Esophagus muscularis mucosa (tissue), 4 donors: ENCODE results near the gene DLX4. TPM values are rescaled to one million over a fixed set of nuclear protein-coding genes. Genes with fewer than 3 reads are reported as not detected.

Experiments
- DNase-seq: peaks from one replicate; pipeline ENCODE4 v3.0.0-alpha.2; 2017; ENCODE audit errors: extremely low spot score
- H3K27ac ChIP-seq, 4 donors: fragments of 200-600 bp; sonication (generic); replicated peaks in 1 of 4; 1 replicate in 3 of 4; 2 replicates in 1 of 4; pipeline ENCODE4 v1.5.1; 2016 to 2019; ENCODE audit warnings: mild to moderate bottlenecking in 1 of 4
- H3K27me3 ChIP-seq, 4 donors: fragments of 200-600 bp; sonication (generic); one replicate each; pipeline versions ENCODE4 v1.5.1 to v1.6.0; 2016 to 2019
- H3K36me3 ChIP-seq, 4 donors: fragments of 200-600 bp; sonication (generic); one replicate each; pipeline ENCODE4 v1.5.1; 2016 to 2019
- H3K4me1 ChIP-seq, 4 donors: fragments of 200-600 bp; sonication (generic); one replicate each; pipeline ENCODE4 v1.5.1; 2016 to 2019
- H3K4me3 ChIP-seq, 4 donors: fragments of 200-600 bp; sonication (generic); 1 replicate in 2 of 4; 2 replicates in 2 of 4; pipeline ENCODE4 v1.5.1; 2016 to 2019; ENCODE audit warnings: mild to moderate bottlenecking in 4 of 4, moderate library complexity in 1 of 4
- H3K9me3 ChIP-seq, 4 donors: fragments of 200-600 bp; sonication (generic); 1 replicate in 3 of 4; 2 replicates in 1 of 4; pipeline ENCODE4 v1.5.1; 2016 to 2019
- EP300 ChIP-seq: sonication (generic); formaldehyde crosslinking; IDR thresholded peaks from one replicate; pipeline ENCODE4 v1.6.1; 2017; ENCODE audit warnings: antibody characterized with exemption
- POLR2A ChIP-seq: fragments of 450-650 bp; IDR thresholded peaks from one replicate; pipeline ENCODE4 v1.6.1; 2017; ENCODE audit warnings: antibody characterized with exemption, moderate library complexity, mild to moderate bottlenecking, low read depth
- POLR2AphosphoS5 ChIP-seq, 2 donors: sonication (generic); formaldehyde crosslinking; IDR thresholded peaks; one replicate each; pipeline ENCODE4 v1.6.1; 2017; ENCODE audit warnings: antibody characterized with exemption in 2 of 2
- WGBS: methylation state at CpG from one replicate; pipeline ENCODE4 v1.1.5; 2018; 5-methylcytosine and 5-hydroxymethylcytosine counted together
- intact Hi-C: fragments of 100-400 bp; cut with DNase I; formaldehyde crosslinking; loops from one replicate; pipeline ENCODE4 v1.15.1; 2023
- total RNA-seq, 4 donors: library from RNA; depleted of rRNA; stranded (reverse); fragments of >200 nt; gene quantifications; one replicate each; pipeline versions ENCODE4 v1.1.0 to v1.2.1, GENCODE V29; 2016
- TF ChIP-seq, protein P1 (sequence below), 3 experiments: fragments of 200-600 bp in 2 of 3; fragments of 450-650 bp in 1 of 3; sonication (generic) in 2 of 3; IDR thresholded peaks; one replicate each; pipeline ENCODE4 v1.5.1; 2017 to 2019; ENCODE audit warnings: antibody characterized with exemption in 3 of 3, mild to moderate bottlenecking in 2 of 3, moderate library complexity in 1 of 3

DLX4 gene
- total RNA-seq, 4 donors from 2014 or later = not detected

DNA sequence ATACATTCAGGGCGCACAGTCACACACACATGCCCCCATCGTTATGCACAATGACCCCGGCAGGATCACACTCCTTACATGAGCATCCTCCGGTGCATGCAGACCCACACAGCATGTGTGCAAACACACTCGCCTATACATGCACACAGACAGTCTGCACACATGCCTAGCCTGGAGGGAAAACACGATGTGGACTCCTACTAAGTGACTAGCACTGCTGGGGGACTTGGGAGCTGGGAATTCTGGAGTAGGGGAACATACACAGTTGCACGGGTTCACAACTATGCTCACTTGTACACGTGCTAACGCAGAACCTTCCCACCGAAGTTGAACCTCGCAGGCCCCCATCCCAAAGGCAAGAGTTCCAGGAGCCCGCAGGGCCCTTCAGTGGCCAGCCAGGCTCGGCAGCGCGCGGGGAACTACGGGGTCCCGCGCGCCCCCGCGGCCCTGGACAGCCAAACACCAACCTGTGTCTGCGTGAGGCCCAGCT, 24.0 kb downstream of the DLX4 start:
- intact Hi-C loops = loop anchor here (10.0 kb wide), 1 partner anchor 418 kb away; the partner anchor contains the start of gene NXPH3
- Histone ChIP-seq H3K27me3 (peaks cover 2 to 100% (median 48%) of the 10 kb centered on the region in 4 donors), H3K4me1 (peaks cover 34 to 52% (median 43%) of the 10 kb centered on the region in 4 donors), H3K9me3 (no peaks in the 10 kb centered on the region), H3K36me3 (no peaks in the 10 kb centered on the region), H3K4me3 (peak overlapping the region; percentile 49 to 67 (median 58)), H3K27ac (peak overlapping the region in 1 of 4 donors; percentile 60)
- 78% methylated on average over 5 of the region's 23 CpGs for WGBS
- TF ChIP-seq POLR2AphosphoS5 (IDR thresholded peaks at IDR 0.05) (no peak), POLR2A (no peak), EP300 (no peak)
- TF ChIP-seq, protein P1, sequence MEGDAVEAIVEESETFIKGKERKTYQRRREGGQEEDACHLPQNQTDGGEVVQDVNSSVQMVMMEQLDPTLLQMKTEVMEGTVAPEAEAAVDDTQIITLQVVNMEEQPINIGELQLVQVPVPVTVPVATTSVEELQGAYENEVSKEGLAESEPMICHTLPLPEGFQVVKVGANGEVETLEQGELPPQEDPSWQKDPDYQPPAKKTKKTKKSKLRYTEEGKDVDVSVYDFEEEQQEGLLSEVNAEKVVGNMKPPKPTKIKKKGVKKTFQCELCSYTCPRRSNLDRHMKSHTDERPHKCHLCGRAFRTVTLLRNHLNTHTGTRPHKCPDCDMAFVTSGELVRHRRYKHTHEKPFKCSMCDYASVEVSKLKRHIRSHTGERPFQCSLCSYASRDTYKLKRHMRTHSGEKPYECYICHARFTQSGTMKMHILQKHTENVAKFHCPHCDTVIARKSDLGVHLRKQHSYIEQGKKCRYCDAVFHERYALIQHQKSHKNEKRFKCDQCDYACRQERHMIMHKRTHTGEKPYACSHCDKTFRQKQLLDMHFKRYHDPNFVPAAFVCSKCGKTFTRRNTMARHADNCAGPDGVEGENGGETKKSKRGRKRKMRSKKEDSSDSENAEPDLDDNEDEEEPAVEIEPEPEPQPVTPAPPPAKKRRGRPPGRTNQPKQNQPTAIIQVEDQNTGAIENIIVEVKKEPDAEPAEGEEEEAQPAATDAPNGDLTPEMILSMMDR (IDR thresholded peaks at IDR 0.05) = no peak
- DNase-seq = no peak

DNA sequence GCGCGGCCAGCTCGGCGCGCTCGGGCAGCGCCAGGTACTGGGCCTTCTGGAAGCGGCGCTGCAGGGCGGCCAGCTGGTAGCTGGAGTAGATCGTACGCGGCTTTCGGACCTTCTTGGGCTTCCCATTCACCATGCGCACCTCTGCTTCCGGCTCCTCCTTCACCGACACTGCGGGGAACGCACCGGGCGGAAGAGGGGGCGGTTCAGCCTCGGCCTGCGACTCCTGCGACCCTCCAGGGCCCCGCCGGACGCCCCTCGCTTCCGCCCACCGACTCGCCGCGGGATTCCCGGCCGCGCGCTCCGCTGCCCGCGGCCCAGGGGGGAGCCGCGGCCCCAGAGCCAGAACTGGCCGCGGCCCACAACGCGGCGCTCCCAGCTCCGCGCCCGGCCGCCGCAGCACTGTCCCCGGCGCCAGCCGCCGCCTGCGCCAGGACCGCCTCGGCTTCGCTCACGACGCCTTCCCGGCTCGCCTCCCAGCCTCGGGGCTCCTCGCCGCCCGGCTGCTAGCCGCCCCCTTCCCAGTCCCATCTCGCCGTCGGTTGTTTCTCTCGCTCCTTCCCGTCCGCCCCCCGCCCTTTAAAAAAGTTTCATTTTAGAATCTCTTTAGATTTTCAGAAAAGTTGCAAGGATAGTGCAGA, 24.6 kb downstream of the DLX4 start:
- intact Hi-C loops = loop anchor here (10.0 kb wide), 1 partner anchor 419 kb away; the partner anchor contains the start of gene NXPH3
- TF ChIP-seq, protein P1 (IDR thresholded peaks at IDR 0.05) = no peak
- no peak for TF ChIP-seq POLR2A
- TF ChIP-seq EP300 = no peak
- TF ChIP-seq POLR2AphosphoS5 (IDR thresholded peaks at IDR 0.05) = no peak
- Histone ChIP-seq H3K36me3 (no peaks in the 10 kb centered on the region), H3K4me1 (peaks cover 34 to 54% (median 41%) of the 10 kb centered on the region in 4 donors), H3K4me3 (peak overlapping the region; percentile 49 to 67 (median 58)), H3K27me3 (peaks cover 2 to 99% (median 48%) of the 10 kb centered on the region in 4 donors), H3K9me3 (no peaks in the 10 kb centered on the region), H3K27ac (peak overlapping the region in 1 of 4 donors; percentile 60)
- no peak for DNase-seq
- WGBS = under 1% methylated on average over 33 of the region's 77 CpGs

DNA sequence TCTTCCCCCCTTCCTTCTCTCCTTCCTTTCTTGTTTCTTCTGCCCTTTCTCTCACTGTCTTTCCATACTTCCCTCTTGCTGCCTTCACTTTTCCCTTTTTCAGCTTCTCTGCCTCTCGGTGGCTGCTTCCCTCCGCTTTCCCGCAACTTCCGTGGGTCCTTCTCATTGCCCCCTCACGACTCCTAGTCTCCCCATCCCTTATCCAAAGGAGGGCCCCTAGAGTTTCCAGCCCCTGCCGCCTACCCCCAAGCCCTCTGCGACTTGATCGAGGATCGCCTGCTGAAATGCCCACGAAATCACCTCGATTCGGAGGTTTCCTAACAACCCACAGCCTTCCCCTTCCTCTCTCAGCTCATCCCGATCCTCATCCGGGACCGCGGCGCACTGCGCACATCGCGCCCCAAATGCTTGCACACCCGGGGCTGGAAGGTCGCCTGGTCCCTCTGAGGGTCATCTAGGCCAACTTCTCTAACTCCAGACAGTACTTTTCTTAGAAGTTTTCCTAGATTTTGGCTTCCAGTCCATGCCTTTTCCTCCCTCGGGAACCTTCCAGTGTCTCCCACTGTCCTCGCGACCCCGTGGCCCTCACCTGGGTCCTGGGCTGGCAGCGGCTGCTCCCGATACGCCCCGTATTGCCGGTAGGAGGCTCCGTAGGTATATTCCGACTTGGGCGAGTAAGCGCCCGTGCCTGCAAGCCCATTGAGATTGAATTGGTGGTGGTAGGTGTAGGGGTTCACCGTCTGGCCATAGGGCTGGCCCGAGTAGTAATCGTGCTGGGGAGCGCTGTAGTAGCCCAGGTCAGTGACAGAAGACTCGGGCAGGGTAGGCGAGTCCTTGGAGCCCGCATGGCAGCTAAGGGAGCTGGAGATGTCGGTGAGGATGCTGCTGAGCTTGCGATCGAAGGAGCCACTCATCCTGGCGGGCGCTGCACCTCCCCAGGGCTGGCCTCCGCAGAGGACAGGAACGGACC, 25.4 kb downstream of the DLX4 start:
- intact Hi-C loops = loop anchor here (10.0 kb wide), 1 partner anchor 420 kb away; the partner anchor contains the start of gene NXPH3
- WGBS = 9% methylated on average over 38 of the region's 50 CpGs
- Histone ChIP-seq H3K4me1 (peaks cover 34 to 54% (median 41%) of the 10 kb centered on the region in 4 donors), H3K36me3 (no peaks in the 10 kb centered on the region), H3K27me3 (peaks cover 2 to 99% (median 51%) of the 10 kb centered on the region in 4 donors), H3K4me3 (peak overlapping the region; percentile 49 to 67 (median 58)), H3K9me3 (no peaks in the 10 kb centered on the region), H3K27ac (peak overlapping the region in 1 of 4 donors; percentile 60)
- TF ChIP-seq, protein P1 (IDR thresholded peaks at IDR 0.05) = peak in 1 of 3 experiments; percentile 8
- TF ChIP-seq EP300 = no peak
- no peak for DNase-seq

DNA sequence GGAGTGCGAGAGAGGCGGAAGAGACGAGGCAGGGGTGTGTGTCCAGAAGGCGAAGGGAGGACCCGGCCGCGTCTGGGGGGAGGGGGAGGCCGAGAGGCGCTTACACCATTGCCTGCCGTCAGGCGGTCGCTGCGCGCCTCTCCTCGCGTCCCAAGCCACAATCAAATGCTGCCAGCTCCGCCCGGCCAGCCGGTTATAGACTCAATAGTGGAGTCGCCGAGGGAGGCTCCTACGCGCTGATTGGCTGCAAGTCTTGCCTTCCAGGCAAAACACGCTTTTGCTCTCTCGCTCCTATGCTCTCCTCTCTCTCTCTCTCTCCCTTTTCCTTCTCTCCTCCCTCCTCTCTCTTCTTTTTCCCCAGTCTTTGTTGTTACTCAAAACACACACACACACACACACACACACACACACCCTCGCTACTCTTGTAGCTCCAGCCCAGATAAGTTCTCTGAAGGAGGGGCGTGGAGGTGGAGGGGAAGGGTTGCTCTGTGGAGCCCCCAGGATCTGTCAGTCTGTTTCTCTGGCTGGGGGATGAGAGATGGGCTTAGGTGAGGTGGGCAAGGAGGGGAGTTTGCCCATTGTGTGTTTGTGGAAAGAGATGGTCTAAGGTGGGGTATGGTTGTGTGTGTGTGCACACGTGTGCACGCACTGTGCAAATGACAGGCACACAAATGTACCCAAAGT, 26.2 kb downstream of the DLX4 start, which contains the start of gene DLX3:
Gene DLX3, minus strand, starts transcription at position 170 of the 684 bp plus-strand sequence. CDS start 226 bp downstream, outside the sequence.
- TF ChIP-seq POLR2A (no peak), POLR2AphosphoS5 (IDR thresholded peaks at IDR 0.05) (peak; percentile 65 to 86), EP300 (no peak)
- TF ChIP-seq, protein P1 (IDR thresholded peaks at IDR 0.05) = no peak
- H3K4me3 ChIP-seq = peak within 1 kb of the TSS; percentile 49 to 67 (median 58)
- H3K9me3 ChIP-seq = no peaks in the 10 kb centered on the region
- H3K27ac ChIP-seq = peak within 1 kb of the TSS in 1 of 4 donors; percentile 60
- DNase-seq = no peak
- H3K36me3 ChIP-seq = no peaks in the 10 kb centered on the region
- H3K27me3 ChIP-seq = peaks cover 2 to 99% (median 51%) of the 10 kb centered on the region in 4 donors
- WGBS = 5% methylated on average over 14 of the region's 29 CpGs
- peaks cover 34 to 54% (median 41%) of the 10 kb centered on the region in 4 donors for H3K4me1 ChIP-seq
- intact Hi-C loops = loop anchor here (10.0 kb wide), 1 partner anchor 420 kb away; the partner anchor contains the start of gene NXPH3
